ENCODE data around the gene CAV1.

Gene CAV1

DNA sequence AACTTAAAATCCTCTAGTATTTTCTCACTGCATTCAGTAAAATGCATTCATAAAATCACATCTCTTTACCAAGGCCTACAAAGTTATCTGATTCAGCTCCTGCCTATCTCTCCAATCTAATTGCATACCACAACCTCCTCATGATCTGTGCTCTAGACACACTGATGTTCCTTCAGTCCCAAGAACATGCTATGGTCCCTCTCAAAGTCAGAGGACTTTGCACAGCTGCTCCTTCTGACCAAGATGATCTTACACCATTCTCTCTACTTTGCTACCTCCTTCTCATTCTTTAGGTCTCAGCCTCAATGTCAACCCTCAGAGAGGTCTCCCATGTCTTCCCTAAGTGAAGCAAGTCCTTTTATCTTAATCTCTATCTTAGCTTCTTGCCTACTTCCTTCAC is 45.5 kb downstream of the CAV1 start:
- H3K4me3 ChIP-seq (ENCODE audit: low read length) = no peak overlapping the region
- no peaks in the 10 kb centered on the region for H3K9me3 ChIP-seq (ENCODE audit: control insufficient read depth, low read length)
- peaks cover 7% of the 10 kb centered on the region for H3K4me1 ChIP-seq (ENCODE audit: control insufficient read depth, insufficient read depth, low read length)
- no peaks in the 10 kb centered on the region for H3K36me3 ChIP-seq (ENCODE audit: control insufficient read depth, insufficient read depth, low read length)
- H3K9ac ChIP-seq (ENCODE audit: low read length) = no peak overlapping the region
- no peaks in the 10 kb centered on the region for H3K27me3 ChIP-seq (ENCODE audit: control insufficient read depth, insufficient read depth, low read length)

DNA sequence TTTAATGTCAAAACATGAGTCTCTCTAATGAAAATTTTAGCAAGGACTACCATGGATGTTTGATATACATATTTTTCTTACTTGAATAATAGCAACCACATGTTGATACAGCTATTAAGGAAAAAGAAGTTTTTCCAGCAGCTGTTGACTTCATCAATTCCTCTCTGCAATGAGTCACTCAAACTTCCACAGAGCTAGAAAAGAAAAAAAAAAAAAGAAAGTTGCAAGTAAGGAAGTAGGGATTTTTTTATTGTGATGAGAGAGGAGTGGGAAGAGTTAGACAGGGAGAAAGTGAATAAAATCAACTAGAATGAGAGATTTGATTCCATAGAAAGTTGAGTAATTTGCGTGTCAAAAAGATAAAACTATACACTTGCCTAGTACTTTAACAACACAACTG is 46.2 kb downstream of the CAV1 start:
- no peaks in the 10 kb centered on the region for H3K9me3 ChIP-seq (ENCODE audit: control insufficient read depth, low read length)
- H3K27me3 ChIP-seq (ENCODE audit: control insufficient read depth, insufficient read depth, low read length) = no peaks in the 10 kb centered on the region
- peaks cover 7% of the 10 kb centered on the region for H3K4me1 ChIP-seq (ENCODE audit: control insufficient read depth, insufficient read depth, low read length)
- no peak overlapping the region for H3K9ac ChIP-seq (ENCODE audit: low read length)
- H3K36me3 ChIP-seq (ENCODE audit: control insufficient read depth, insufficient read depth, low read length) = no peaks in the 10 kb centered on the region
- no peak overlapping the region for H3K4me3 ChIP-seq (ENCODE audit: low read length)

DNA sequence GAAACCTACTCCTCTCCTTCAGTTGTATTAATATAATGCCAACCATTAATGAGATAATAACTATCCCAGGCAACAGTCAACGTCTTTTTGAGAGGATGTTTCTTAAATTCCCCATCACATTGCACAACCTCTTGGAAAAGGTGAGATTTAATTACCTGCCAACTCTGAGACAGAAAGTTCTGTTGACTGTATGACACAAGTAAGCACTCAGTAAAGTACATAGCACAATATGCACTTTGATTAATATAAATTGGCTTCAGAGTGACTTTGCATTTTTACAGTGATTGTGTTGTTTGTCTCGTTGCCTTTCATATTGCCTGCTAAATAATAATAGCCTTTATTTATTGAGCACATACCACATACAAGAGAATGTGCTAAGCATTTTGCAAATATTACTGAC is 46.7 kb downstream of the CAV1 start:
- H3K27me3 ChIP-seq (ENCODE audit: control insufficient read depth, insufficient read depth, low read length) = no peaks in the 10 kb centered on the region
- H3K4me3 ChIP-seq (ENCODE audit: low read length) = no peak overlapping the region
- no peaks in the 10 kb centered on the region for H3K9me3 ChIP-seq (ENCODE audit: control insufficient read depth, low read length)
- no peak overlapping the region for H3K9ac ChIP-seq (ENCODE audit: low read length)
- H3K36me3 ChIP-seq (ENCODE audit: control insufficient read depth, insufficient read depth, low read length) = no peaks in the 10 kb centered on the region
- peaks cover 7% of the 10 kb centered on the region for H3K4me1 ChIP-seq (ENCODE audit: control insufficient read depth, insufficient read depth, low read length)

DNA sequence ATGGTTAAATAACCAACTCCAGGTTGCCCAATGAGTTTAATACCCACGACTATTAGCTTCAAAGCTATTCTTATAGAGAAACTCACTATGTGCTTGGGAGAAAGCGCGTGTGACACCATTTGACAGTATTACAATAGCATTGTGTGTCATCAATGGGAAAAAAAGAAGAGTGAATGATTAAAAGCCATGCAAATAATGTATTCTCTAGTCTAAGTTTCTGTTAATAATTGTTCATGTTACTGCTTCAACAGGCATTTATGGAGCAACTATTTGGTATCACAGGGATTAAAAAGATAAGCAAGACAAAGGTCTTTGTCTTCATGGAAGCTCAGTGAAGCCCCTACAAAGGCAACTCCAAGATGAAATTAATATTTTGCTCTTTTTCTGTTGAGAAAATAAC is 47.2 kb downstream of the CAV1 start:
- peaks cover 7% of the 10 kb centered on the region for H3K4me1 ChIP-seq (ENCODE audit: control insufficient read depth, insufficient read depth, low read length)
- H3K27me3 ChIP-seq (ENCODE audit: control insufficient read depth, insufficient read depth, low read length) = no peaks in the 10 kb centered on the region
- H3K36me3 ChIP-seq (ENCODE audit: control insufficient read depth, insufficient read depth, low read length) = no peaks in the 10 kb centered on the region
- H3K9ac ChIP-seq (ENCODE audit: low read length) = no peak overlapping the region
- H3K9me3 ChIP-seq (ENCODE audit: control insufficient read depth, low read length) = no peaks in the 10 kb centered on the region
- H3K4me3 ChIP-seq (ENCODE audit: low read length) = no peak overlapping the region

DNA sequence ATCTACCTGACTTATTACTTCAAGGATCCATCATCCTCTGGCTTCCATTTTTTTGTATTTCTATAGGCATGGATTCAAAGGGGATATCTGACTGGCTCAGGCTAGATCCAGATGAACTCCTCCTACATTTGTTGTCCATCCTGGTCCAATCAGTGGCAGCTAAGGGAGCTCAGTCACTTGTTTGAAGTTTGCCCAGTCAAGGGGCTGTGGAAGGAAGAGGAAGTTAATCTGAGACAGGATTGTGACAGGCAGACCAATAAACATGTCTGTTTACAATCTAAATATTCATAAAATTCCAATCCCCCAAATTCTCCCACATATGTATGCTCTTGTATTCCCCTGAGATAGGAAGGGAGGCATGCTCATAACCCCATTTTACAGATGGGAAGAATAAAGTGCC is 48.7 kb downstream of the CAV1 start:
- Histone ChIP-seq H3K9me3 (ENCODE audit: control insufficient read depth, low read length) (no peaks in the 10 kb centered on the region), H3K36me3 (ENCODE audit: control insufficient read depth, insufficient read depth, low read length) (no peaks in the 10 kb centered on the region), H3K27me3 (ENCODE audit: control insufficient read depth, insufficient read depth, low read length) (no peaks in the 10 kb centered on the region), H3K4me3 (ENCODE audit: low read length) (no peak overlapping the region), H3K9ac (ENCODE audit: low read length) (no peak overlapping the region), H3K4me1 (ENCODE audit: control insufficient read depth, insufficient read depth, low read length) (peaks cover 7% of the 10 kb centered on the region)

DNA sequence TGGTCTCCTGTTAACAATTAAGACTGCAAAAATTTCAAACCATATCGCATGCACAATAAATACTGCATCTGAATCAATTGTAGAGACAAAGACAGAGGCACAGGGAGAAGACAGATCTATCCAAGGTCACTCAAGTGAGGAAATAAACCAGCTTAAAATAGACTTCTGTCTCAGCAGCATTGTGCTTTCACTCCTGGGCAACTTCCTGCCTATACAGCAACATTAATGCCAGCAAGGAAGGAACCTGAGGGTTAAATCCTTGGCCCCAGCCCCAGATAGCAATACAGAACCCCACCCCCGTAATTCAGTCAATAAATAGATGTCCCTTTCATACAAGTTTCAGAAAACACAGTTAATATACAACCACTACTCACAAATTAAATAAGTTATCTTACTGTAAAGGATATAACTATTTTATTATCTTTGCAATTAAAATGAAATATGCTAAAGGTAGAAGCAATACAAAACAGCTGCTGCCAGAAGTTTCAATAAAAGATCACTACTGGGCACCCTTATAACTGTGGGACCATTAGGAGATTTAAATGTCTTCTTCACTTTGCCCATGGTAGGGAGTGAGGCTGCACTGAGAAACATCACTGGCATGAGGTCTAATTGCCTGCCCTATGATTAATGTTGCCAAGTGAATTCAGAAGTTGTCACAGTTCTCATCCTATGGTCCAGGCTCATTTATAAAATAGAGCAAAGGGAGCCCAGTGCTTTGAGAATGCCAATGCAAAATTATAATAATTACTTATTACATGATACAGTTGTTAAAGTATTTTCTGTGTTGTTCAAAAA is 49.4 kb downstream of the CAV1 start:
- H3K9ac ChIP-seq (ENCODE audit: low read length) = no peak overlapping the region
- H3K27me3 ChIP-seq (ENCODE audit: control insufficient read depth, insufficient read depth, low read length) = no peaks in the 10 kb centered on the region
- no peak overlapping the region for H3K4me3 ChIP-seq (ENCODE audit: low read length)
- no peaks in the 10 kb centered on the region for H3K9me3 ChIP-seq (ENCODE audit: control insufficient read depth, low read length)
- no peaks in the 10 kb centered on the region for H3K36me3 ChIP-seq (ENCODE audit: control insufficient read depth, insufficient read depth, low read length)
- H3K4me1 ChIP-seq (ENCODE audit: control insufficient read depth, insufficient read depth, low read length) = peaks cover 7% of the 10 kb centered on the region

DNA sequence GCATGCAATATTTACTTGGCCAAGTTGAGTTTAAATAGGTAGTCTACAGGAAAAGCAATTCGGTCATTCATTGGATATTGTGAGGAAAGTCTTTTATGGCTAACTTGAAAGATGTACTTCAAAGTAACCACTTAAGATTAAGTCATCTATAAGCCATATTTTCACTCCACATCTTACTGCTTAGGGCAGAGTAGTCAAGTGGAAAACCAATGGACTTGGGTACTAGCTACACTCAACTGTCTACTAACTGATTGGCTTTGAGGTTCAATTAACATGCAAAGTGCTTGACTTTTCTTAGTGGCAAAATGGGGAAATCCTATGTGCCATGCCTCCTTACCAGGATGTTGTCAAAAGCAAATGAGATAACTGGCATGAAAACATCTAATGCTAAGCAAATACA is 51.0 kb downstream of the CAV1 start:
- no peaks in the 10 kb centered on the region for H3K27me3 ChIP-seq (ENCODE audit: control insufficient read depth, insufficient read depth, low read length)
- H3K4me1 ChIP-seq (ENCODE audit: control insufficient read depth, insufficient read depth, low read length) = peaks cover 7% of the 10 kb centered on the region
- no peaks in the 10 kb centered on the region for H3K9me3 ChIP-seq (ENCODE audit: control insufficient read depth, low read length)
- no peaks in the 10 kb centered on the region for H3K36me3 ChIP-seq (ENCODE audit: control insufficient read depth, insufficient read depth, low read length)
- no peak overlapping the region for H3K4me3 ChIP-seq (ENCODE audit: low read length)
- no peak overlapping the region for H3K9ac ChIP-seq (ENCODE audit: low read length)

DNA sequence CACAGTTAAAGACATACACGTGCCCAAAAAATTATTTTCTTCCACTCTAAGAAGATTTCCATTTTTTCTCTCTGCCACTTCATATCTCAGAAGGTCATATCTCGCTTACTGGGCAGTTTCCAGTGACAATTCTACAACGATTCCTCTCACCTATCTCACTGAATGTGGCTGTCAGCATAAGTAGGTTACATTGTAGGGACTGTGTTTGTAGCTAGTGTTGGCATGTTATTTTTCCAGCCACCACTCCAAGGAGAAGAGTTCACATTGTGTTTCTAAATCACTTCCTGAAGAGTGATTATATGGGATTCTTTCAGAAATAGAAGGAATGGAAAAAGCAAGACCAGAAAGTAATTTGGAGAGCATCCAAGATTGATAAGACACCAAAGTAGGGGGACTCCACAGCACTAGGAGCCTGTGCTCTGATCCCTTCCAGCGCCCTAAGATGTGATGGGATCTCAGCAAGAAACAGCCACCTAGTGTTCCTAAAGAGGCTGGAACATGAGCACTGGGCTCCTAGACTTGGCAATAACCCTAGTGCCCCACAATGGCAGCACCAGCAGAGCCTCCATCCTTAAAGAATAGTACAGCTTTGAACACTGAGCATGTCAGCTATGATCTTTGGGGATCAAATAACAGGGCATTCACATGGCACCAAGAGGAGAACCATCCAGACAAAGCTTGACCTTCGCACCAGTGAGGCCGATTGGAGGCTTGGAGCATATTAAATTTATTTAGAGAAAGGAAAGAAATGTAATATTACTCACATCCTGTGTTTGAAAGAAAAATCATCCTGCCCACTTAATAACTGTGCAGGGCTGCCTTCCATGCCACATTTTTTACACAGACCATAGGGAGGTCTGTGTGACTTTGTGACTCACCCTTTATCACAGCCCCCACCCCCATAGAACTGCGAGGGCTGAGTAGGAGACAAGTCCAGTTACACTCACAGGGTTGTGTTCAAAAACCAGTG is 51.8 kb downstream of the CAV1 start:
- Histone ChIP-seq H3K9ac (ENCODE audit: low read length) (no peak overlapping the region), H3K36me3 (ENCODE audit: control insufficient read depth, insufficient read depth, low read length) (no peaks in the 10 kb centered on the region), H3K9me3 (ENCODE audit: control insufficient read depth, low read length) (no peaks in the 10 kb centered on the region), H3K27me3 (ENCODE audit: control insufficient read depth, insufficient read depth, low read length) (no peaks in the 10 kb centered on the region), H3K4me1 (ENCODE audit: control insufficient read depth, insufficient read depth, low read length) (peaks cover 7% of the 10 kb centered on the region), H3K4me3 (ENCODE audit: low read length) (no peak overlapping the region)

DNA sequence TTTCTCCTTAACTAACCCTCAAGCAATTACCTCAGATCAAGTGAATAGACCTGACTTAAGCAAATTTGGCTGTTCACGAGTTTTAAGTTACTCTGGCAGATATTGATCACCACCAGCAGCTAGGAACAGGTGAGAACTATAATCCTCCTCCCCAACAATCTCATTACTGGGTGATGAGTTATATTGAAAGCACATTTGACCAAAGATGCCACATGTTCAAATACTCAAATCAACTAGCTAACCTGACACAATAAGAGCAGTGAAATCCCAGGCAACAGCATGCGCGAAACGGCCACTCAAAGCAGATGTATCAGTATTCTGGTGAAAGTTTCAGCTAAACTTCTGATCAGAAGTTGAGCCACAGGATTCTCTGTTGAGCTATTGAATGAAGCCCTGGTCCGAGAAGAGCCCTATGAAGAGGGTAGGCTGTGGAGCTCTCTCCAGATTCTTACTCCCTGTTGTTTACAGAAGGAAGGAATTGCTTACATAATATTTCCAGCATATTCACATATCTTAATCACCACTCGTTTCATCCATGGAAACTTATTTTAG is 52.6 kb downstream of the CAV1 start:
- Histone ChIP-seq H3K4me3 (ENCODE audit: low read length) (no peak overlapping the region), H3K36me3 (ENCODE audit: control insufficient read depth, insufficient read depth, low read length) (no peaks in the 10 kb centered on the region), H3K9me3 (ENCODE audit: control insufficient read depth, low read length) (no peaks in the 10 kb centered on the region), H3K9ac (ENCODE audit: low read length) (no peak overlapping the region), H3K27me3 (ENCODE audit: control insufficient read depth, insufficient read depth, low read length) (no peaks in the 10 kb centered on the region), H3K4me1 (ENCODE audit: control insufficient read depth, insufficient read depth, low read length) (peaks cover 7% of the 10 kb centered on the region)

DNA sequence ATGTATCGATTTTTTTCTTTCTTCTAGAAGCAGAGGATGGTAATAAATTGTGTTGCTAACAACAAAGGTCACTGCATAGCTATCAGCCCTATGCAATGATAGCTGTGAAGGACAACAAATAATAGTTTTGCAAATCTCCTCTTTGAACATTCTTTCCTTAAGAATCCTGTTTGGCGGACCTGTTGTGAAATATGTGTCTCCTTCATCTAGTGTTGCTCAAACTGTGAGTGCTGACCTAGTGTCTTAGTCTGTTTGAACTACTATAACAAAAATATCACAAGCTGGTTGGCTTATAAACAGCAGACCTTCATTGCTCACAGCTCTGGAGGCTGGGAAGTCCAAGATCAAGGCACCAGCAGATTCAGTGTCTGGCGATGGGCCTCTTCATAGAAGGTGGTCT is 53.7 kb downstream of the CAV1 start:
- H3K4me3 ChIP-seq (ENCODE audit: low read length) = no peak overlapping the region
- no peak overlapping the region for H3K9ac ChIP-seq (ENCODE audit: low read length)
- no peaks in the 10 kb centered on the region for H3K9me3 ChIP-seq (ENCODE audit: control insufficient read depth, low read length)
- H3K4me1 ChIP-seq (ENCODE audit: control insufficient read depth, insufficient read depth, low read length) = peaks cover 7% of the 10 kb centered on the region
- H3K36me3 ChIP-seq (ENCODE audit: control insufficient read depth, insufficient read depth, low read length) = no peaks in the 10 kb centered on the region
- no peaks in the 10 kb centered on the region for H3K27me3 ChIP-seq (ENCODE audit: control insufficient read depth, insufficient read depth, low read length)

DNA sequence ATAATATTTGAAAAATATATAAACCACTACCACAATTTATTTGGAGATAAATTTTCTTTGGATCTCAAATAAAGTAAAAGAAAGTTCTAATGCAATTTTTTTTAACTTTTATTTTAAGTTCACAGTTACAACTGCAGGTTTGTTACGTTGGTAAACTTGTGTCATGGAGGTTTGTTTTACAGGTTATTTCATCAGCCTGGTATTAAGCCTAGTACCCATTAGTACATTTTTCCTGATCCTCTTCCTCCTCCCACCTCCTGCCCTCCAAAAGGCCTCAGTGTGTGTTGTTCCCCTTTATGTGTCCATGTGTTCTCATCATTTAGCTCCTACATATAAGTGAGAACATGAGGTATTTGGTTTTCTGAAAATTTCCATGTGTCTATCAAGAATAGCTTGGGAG is 54.5 kb downstream of the CAV1 start:
- Histone ChIP-seq H3K9me3 (ENCODE audit: control insufficient read depth, low read length) (no peaks in the 10 kb centered on the region), H3K27me3 (ENCODE audit: control insufficient read depth, insufficient read depth, low read length) (no peaks in the 10 kb centered on the region), H3K4me3 (ENCODE audit: low read length) (no peak overlapping the region), H3K36me3 (ENCODE audit: control insufficient read depth, insufficient read depth, low read length) (no peaks in the 10 kb centered on the region), H3K4me1 (ENCODE audit: control insufficient read depth, insufficient read depth, low read length) (no peaks in the 10 kb centered on the region), H3K9ac (ENCODE audit: low read length) (no peak overlapping the region)

DNA sequence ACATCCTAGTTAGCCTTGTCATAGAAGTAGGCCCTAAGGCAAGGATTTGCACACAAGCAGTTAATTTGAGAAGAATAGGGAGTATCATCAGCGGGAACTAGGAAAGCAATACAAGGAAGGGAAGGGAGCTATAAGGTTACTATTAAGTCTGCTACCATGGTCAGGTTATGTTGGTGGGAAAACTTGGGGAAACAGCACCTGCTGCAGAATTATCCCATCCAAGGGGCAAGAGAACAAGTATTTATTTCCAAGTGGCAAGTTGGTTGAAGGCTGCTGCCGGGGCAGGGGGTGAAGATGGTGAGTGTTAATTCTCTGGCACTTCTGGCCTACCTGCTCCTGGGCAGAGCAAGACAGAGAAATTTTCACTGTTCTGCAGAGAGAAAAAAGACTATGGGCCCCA is 55.0 kb downstream of the CAV1 start:
- Histone ChIP-seq H3K36me3 (ENCODE audit: control insufficient read depth, insufficient read depth, low read length) (no peaks in the 10 kb centered on the region), H3K9me3 (ENCODE audit: control insufficient read depth, low read length) (no peaks in the 10 kb centered on the region), H3K4me1 (ENCODE audit: control insufficient read depth, insufficient read depth, low read length) (no peaks in the 10 kb centered on the region), H3K9ac (ENCODE audit: low read length) (no peak overlapping the region), H3K27me3 (ENCODE audit: control insufficient read depth, insufficient read depth, low read length) (no peaks in the 10 kb centered on the region), H3K4me3 (ENCODE audit: low read length) (no peak overlapping the region)
